IPS DF 6.9 (cell line): ENCODE data around the gene PNMA8A.
A peak's percentile ranks its signal among the peaks of the same experiment; 100 is the strongest.

Experiments used
- DNase-seq: peaks from one replicate; pipeline ENCODE4 v3.0.0-alpha.2; 2013; ENCODE audit warnings: low read depth, low spot score
- H3K27ac ChIP-seq: one replicate; pipeline ENCODE4 v1.5.1; 2013; ENCODE audit warnings: low read length, control low read depth
- H3K27me3 ChIP-seq: 2 replicates; pipeline ENCODE4 v1.6.1; 2013; ENCODE audit warnings: mild to moderate bottlenecking, low read length; ENCODE audit not compliant: control insufficient read depth, insufficient read depth
- H3K36me3 ChIP-seq: 2 replicates; pipeline ENCODE4 v1.6.1; 2013; ENCODE audit warnings: low read length; ENCODE audit not compliant: control insufficient read depth, insufficient read depth
- H3K4me1 ChIP-seq: 2 replicates; pipeline ENCODE4 v1.6.1; 2013; ENCODE audit warnings: low read length; ENCODE audit not compliant: control insufficient read depth, insufficient read depth
- H3K4me3 ChIP-seq: 2 replicates; pipeline ENCODE4 v1.5.1; 2013; ENCODE audit warnings: mild to moderate bottlenecking, low read length
- H3K9me3 ChIP-seq: 2 replicates; pipeline ENCODE4 v1.6.1; 2013; ENCODE audit warnings: low read length, inconsistent platforms; ENCODE audit not compliant: control insufficient read depth, insufficient read depth
- WGBS: extraction: QIAGEN DNeasy Blood & Tissue Kit; methylation state at CpG from one replicate; pipeline ENCODE4 v1.1.7; 2013; ENCODE audit warnings: mixed read lengths, missing lambda C conversion rate; ENCODE audit not compliant: insufficient read length, insufficient coverage; 5-methylcytosine and 5-hydroxymethylcytosine counted together

PNMA8A gene

DNA sequence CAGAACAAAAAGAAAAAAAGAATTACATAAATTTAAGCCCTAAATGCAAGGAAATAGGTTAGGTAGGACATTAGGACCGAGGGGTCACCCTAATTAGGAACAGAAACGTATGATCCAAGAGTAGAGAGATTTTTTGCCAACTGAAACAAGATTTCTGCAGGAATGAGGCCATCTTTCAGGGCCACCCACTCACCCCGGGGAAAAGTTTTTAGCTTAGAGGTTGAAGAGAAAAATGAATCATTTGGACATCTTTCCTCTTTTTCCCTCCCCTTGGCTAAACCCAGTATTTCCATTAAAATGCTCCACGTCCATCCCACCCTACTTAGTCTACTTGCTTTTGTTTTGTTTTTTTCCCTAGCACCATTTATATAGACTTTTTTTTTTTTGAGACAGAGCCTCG lies 10.6 kb upstream of the PNMA8A start:
- Histone ChIP-seq H3K27ac (no peak overlapping the region), H3K4me1 (no peaks in the 10 kb centered on the region), H3K36me3 (no peaks in the 10 kb centered on the region), H3K4me3 (no peak overlapping the region), H3K27me3 (no peaks in the 10 kb centered on the region), H3K9me3 (no peaks in the 10 kb centered on the region)
- WGBS: no CpG with 5 or more reads among the region's 5 CpGs
- no peak for DNase-seq

DNA sequence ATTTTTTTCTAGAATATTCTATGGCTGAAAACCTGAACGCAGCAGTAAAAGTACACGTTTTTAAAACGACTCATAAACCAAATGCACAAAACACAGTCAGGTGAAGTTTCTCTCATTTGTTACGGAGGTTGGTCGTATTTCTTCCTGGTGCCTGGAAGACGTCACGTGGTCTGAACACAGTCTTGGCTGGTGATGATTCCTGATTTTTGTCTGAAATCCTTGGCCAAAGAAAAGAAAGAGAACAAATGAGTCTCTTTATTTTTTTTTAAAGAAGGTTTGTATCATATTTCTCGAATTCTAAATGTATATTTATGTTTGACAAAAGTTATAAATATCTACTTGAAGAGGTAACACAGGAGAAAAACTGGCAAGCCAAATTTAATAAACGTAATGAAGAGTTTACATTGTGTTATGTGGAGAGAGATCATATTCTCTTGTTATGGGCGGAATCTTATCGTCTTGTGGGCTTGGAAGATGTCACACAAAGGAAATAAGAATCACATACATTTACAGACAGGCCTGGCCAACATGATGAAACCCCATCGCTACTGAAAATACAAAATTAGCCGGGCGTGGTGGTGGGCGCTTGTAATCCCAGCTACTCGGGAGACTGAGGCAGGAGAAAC lies 10.0 kb upstream of the PNMA8A start:
- WGBS: no CpG with 5 or more reads among the region's 16 CpGs
- no peak overlapping the region for H3K27ac ChIP-seq
- H3K27me3 ChIP-seq: no peaks in the 10 kb centered on the region
- no peaks in the 10 kb centered on the region for H3K36me3 ChIP-seq
- H3K9me3 ChIP-seq: no peaks in the 10 kb centered on the region
- DNase-seq: no peak
- no peaks in the 10 kb centered on the region for H3K4me1 ChIP-seq
- no peak overlapping the region for H3K4me3 ChIP-seq

GRCh38 chr19:46480415-46480814 lies 9.1 kb upstream of the PNMA8A start:
- Histone ChIP-seq H3K27ac (no peak overlapping the region), H3K27me3 (no peaks in the 10 kb centered on the region), H3K4me1 (no peaks in the 10 kb centered on the region), H3K4me3 (no peak overlapping the region), H3K36me3 (no peaks in the 10 kb centered on the region), H3K9me3 (no peaks in the 10 kb centered on the region)
- no peak for DNase-seq
- WGBS: no CpG with 5 or more reads among the region's 12 CpGs

GRCh38 chr19:46478356-46478986 lies 7.1 kb upstream of the PNMA8A start:
- Histone ChIP-seq H3K27ac (no peak overlapping the region), H3K36me3 (no peaks in the 10 kb centered on the region), H3K27me3 (no peaks in the 10 kb centered on the region), H3K4me3 (no peak overlapping the region), H3K4me1 (no peaks in the 10 kb centered on the region), H3K9me3 (no peaks in the 10 kb centered on the region)
- WGBS: no CpG with 5 or more reads among the region's 4 CpGs
- DNase-seq: no peak

GRCh38 chr19:46475986-46476385 lies 4.6 kb upstream of the PNMA8A start:
- H3K4me1 ChIP-seq: no peaks in the 10 kb centered on the region

DNA sequence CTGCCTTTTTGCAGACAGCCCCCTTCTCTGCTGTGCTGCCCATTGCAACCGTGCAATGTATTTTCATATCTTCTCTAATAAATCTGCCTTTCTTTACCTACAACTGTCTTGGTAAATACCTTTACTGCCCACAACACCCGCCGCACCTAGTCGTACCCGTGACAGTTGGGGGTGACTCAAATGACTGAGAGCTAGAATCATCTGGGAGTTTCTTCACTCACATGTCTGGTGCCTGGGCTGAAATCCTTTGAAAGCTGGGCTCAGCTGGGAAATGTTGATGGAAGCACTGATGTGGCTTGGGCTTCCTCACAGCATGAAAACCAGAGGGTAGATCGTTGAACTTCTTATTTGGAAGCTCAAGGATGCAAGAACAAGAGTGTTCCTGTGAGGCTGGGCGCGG lies 2.8 kb upstream of the PNMA8A start:
- Histone ChIP-seq H3K27me3 (no peaks in the 10 kb centered on the region), H3K4me1 (no peaks in the 10 kb centered on the region), H3K27ac (no peak overlapping the region), H3K9me3 (no peaks in the 10 kb centered on the region), H3K4me3 (no peak overlapping the region), H3K36me3 (no peaks in the 10 kb centered on the region)
- WGBS: no CpG with 5 or more reads among the region's 8 CpGs
- DNase-seq: no peak

More at GRCh38 chr19:46475986-46476385, 4.6 kb upstream of the PNMA8A start:
- WGBS: no CpG with 5 or more reads among the region's 2 CpGs
- Histone ChIP-seq H3K4me3 (no peak overlapping the region), H3K9me3 (no peaks in the 10 kb centered on the region), H3K27me3 (no peaks in the 10 kb centered on the region), H3K27ac (no peak overlapping the region), H3K36me3 (no peaks in the 10 kb centered on the region)
- no peak for DNase-seq

DNA sequence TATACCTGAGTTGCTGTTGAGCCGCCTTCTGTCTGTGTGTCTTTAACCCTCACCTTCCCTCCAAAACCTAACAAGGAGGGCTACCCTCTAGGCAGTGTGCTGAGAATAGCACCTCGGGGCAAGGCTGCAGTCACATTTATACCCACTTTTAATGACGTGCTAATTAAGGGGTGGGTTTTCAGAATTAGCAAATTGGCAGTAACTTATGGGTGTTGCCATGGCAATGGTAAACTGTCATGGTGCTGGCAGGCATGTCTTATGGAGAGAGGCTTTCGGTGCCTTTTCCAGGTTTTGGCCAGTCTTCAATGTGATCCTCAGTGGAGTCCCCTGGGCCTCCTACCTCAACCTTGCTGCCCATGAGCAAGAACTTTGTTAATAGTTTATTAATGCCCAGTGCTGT lies 1.2 kb upstream of the PNMA8A start:
- DNase-seq: no peak
- H3K4me1 ChIP-seq: no peaks in the 10 kb centered on the region
- H3K27ac ChIP-seq: no peak overlapping the region
- peaks cover 4% of the 10 kb centered on the region; the same call in 1 of the 2 replicates for H3K36me3 ChIP-seq
- H3K27me3 ChIP-seq: no peaks in the 10 kb centered on the region
- no CpG with 5 or more reads among the region's 4 CpGs for WGBS
- no peaks in the 10 kb centered on the region for H3K9me3 ChIP-seq
- no peak overlapping the region for H3K4me3 ChIP-seq

DNA sequence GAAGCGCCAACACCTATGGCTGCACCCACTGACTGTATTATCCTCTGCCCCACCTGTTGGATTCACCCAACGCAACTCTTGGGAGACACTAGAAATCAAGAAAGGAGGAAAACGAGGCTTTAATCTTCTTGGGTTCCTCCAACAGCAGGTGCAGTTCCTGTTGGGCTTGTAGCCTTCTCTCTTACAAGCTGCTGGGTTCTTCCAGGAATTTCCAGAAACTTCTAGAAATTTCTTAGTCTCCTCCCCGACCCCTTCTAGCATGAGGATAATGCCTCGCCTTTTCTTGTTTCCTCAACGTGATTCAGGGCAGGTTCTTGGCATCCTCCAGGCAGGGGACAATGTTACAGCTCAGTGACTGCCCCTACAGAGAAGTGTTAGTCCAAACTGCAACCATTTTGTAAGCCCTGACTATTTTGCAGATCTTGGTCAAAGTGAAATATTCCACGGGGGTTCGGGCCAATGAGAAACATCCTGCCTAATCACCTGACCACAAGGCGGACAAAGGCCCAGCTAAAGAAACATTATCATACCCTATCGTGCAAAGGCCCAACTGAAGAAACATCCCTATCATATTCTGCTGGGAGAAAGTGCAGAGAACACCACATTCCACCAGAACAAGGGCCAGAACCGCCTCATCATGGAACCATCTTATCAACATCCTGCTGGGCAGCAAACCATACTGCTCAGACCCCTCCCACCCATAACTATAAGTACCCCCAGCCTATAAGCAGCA lies 614 bp upstream of the PNMA8A start:
- H3K27me3 ChIP-seq: no peaks in the 10 kb centered on the region

GRCh38 chr19:46470376-46470775 lies 987 bp downstream of the PNMA8A start:
- H3K4me3 ChIP-seq: no peak overlapping the region
- peaks cover 4% of the 10 kb centered on the region; the same call in 1 of the 2 replicates for H3K36me3 ChIP-seq
- H3K4me1 ChIP-seq: no peaks in the 10 kb centered on the region
- H3K27ac ChIP-seq: no peak overlapping the region
- H3K9me3 ChIP-seq: no peaks in the 10 kb centered on the region
- H3K27me3 ChIP-seq: no peaks in the 10 kb centered on the region
- WGBS: no CpG with 5 or more reads among the region's 10 CpGs
- no peak for DNase-seq

More for the DNA sequence above, 614 bp upstream of the PNMA8A start:
- H3K9me3 ChIP-seq: no peaks in the 10 kb centered on the region
- peaks cover 4% of the 10 kb centered on the region; the same call in 1 of the 2 replicates for H3K36me3 ChIP-seq
- no peaks in the 10 kb centered on the region for H3K4me1 ChIP-seq
- no CpG with 5 or more reads among the region's 11 CpGs for WGBS
- DNase-seq: no peak
- H3K27ac ChIP-seq: no peak overlapping the region
- peak overlapping the region; percentile 23; the same call in 1 of the 2 replicates for H3K4me3 ChIP-seq

DNA sequence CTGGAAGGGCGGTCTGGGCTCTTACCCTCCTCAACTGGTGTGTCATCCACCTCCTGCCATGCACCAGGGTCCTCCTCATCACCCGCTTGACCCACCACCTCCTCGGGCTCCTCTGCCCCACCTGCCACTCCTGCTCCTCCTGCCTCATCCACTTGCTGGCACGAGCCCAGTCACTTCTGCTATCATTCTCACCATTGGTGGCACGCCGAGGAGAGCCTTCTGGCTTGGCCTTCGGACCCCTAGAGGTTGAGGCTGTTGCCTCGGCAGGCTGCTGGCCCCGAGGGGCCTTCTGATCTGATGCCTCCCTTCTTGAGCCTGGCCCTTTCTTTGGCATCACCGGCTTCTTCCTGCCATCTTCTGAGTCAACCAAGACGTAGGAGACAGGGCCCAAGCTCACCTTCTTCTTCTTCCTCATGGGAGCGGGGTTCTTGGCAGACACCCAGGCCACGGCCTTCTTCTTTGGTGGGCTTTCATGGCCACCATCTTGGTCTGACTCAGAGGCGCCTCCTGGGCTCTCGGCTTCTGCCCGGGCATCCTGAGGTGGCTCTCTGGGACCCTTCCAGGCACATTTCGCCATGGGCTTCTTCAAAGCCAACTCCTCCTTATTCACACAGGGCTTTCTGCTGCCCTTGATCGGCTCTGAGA lies 1.7 kb downstream of the PNMA8A start:
- peaks cover 4% of the 10 kb centered on the region; the same call in 1 of the 2 replicates for H3K36me3 ChIP-seq
- no peaks in the 10 kb centered on the region for H3K4me1 ChIP-seq
- DNase-seq: no peak
- H3K9me3 ChIP-seq: no peaks in the 10 kb centered on the region
- no peak overlapping the region for H3K27ac ChIP-seq
- no peak overlapping the region for H3K4me3 ChIP-seq
- no CpG with 5 or more reads among the region's 18 CpGs for WGBS
- H3K27me3 ChIP-seq: no peaks in the 10 kb centered on the region
